Activated B cell treated with CpG ODN at 0.5 μM for 24 hours (primary cell): ENCODE results near the gene FBXL13. TPM values are rescaled to one million over a fixed set of nuclear protein-coding genes. Genes with fewer than 3 reads are reported as not detected.
"Not testable (repeated sequence)": the region's sequence is repeated elsewhere in the genome, so short reads cannot be mapped to it uniquely, and the experiment has no call there.

Experiments used
- ATAC-seq: fragments of 200-7000 bp; cut with Tn5 transposase; one replicate; pipeline ENCODE4 v1.10.0; 2021; ENCODE audit warnings: low read depth, mild to moderate bottlenecking, moderate library complexity
- CTCF ChIA-PET: fragments of 350-600 bp; sonication (Branson Sonifier 250); formaldehyde crosslinking; loops from one replicate; lab custom pipeline; 2021; ENCODE audit warnings: antibody characterized with exemption; lab: Charles Lee
- POLR2A ChIA-PET: fragments of 350-600 bp; sonication (Branson Sonifier 250); formaldehyde crosslinking; loops from one replicate; lab custom pipeline; 2021; ENCODE audit warnings: antibody characterized with exemption; lab: Charles Lee
- DNase-seq: peaks from one replicate; pipeline ENCODE4 v3.0.0; 2022
- H3K27ac Mint-ChIP-seq: one replicate; pipeline ENCODE4 v1.8.0; 2020; ENCODE audit warnings: mixed read lengths
- H3K27me3 Mint-ChIP-seq: one replicate; pipeline ENCODE4 v1.8.0; 2021; ENCODE audit warnings: mixed read lengths
- H3K36me3 Mint-ChIP-seq: one replicate; pipeline ENCODE4 v1.8.0; 2021; ENCODE audit warnings: low read depth, mixed read lengths
- H3K4me1 Mint-ChIP-seq: one replicate; pipeline ENCODE4 v1.8.0; 2021; ENCODE audit warnings: mixed read lengths
- H3K4me3 Mint-ChIP-seq: one replicate; pipeline ENCODE4 v1.8.0; 2020; ENCODE audit warnings: mild to moderate bottlenecking, mixed read lengths
- H3K9me3 Mint-ChIP-seq: one replicate; pipeline ENCODE4 v1.8.0; 2020; ENCODE audit warnings: mixed read lengths
- CTCF ChIP-seq: fragments of 200-600 bp; IDR thresholded peaks from one replicate; pipeline ENCODE4 v1.8.0; 2022; ENCODE audit warnings: antibody characterized with exemption, mild to moderate bottlenecking
- intact Hi-C: fragments of 100-400 bp; cut with micrococcal nuclease; formaldehyde crosslinking; loops from one replicate; pipeline ENCODE4 v1.15.1; 2024
- total RNA-seq: library from RNA; stranded (reverse); gene quantifications from 2 replicates; pipeline ENCODE4 v1.2.3, GENCODE V29; 2022

Gene FBXL13
- total RNA-seq, 1 donor from 2014 or later = 2.9 TPM

GRCh38 chr7:103063895-103064294 lies 10.7 kb downstream of the FBXL13 start:
- Mint-ChIP-seq H3K4me1 (no peaks in the 10 kb centered on the region), H3K4me3 (no peak overlapping the region), H3K36me3 (no peaks in the 10 kb centered on the region), H3K27ac (no peak overlapping the region), H3K27me3 (no peaks in the 10 kb centered on the region), H3K9me3 (no peaks in the 10 kb centered on the region)
- ATAC-seq (no peak), DNase-seq (no peak)
- ChIA-PET POLR2A (no interaction called here), CTCF (no interaction called here)
- TF ChIP-seq CTCF = no peak
- intact Hi-C loops = no loop called here

GRCh38 chr7:103059471-103059870 lies 15.1 kb downstream of the FBXL13 start:
- no peak overlapping the region for H3K4me3 Mint-ChIP-seq
- no peaks in the 10 kb centered on the region for H3K9me3 Mint-ChIP-seq
- no peak for DNase-seq
- no peak overlapping the region for H3K27ac Mint-ChIP-seq
- no peaks in the 10 kb centered on the region for H3K27me3 Mint-ChIP-seq
- H3K4me1 Mint-ChIP-seq = no peaks in the 10 kb centered on the region
- POLR2A ChIA-PET = no interaction called here
- H3K36me3 Mint-ChIP-seq = no peaks in the 10 kb centered on the region
- intact Hi-C loops = no loop called here
- no peak for TF ChIP-seq CTCF
- CTCF ChIA-PET = no interaction called here
- no peak for ATAC-seq

- H3K27ac Mint-ChIP-seq = no peak overlapping the region
- intact Hi-C loops = no loop called here
- POLR2A ChIA-PET = no interaction called here
- CTCF ChIA-PET = no interaction called here
- DNase-seq (no peak), ATAC-seq (no peak)
- no peak overlapping the region for H3K4me3 Mint-ChIP-seq
- H3K9me3 Mint-ChIP-seq = no peaks in the 10 kb centered on the region
- no peaks in the 10 kb centered on the region for H3K27me3 Mint-ChIP-seq
- no peak for TF ChIP-seq CTCF
- H3K4me1 Mint-ChIP-seq = no peaks in the 10 kb centered on the region
- no peaks in the 10 kb centered on the region for H3K36me3 Mint-ChIP-seq
Observed at GRCh38 chr7:103058122-103058521, 16.5 kb downstream of the FBXL13 start.

GRCh38 chr7:103056006-103056405 lies 18.6 kb downstream of the FBXL13 start:
- H3K27ac Mint-ChIP-seq, ATAC-seq, H3K4me1 Mint-ChIP-seq: not testable (repeated sequence)

GRCh38 chr7:103051519-103051918 lies 23.1 kb downstream of the FBXL13 start:
- Mint-ChIP-seq H3K36me3 (no peaks in the 10 kb centered on the region), H3K4me3 (no peak overlapping the region), H3K27ac (no peak overlapping the region), H3K4me1 (no peaks in the 10 kb centered on the region), H3K9me3 (peaks cover 7% of the 10 kb centered on the region), H3K27me3 (no peaks in the 10 kb centered on the region)
- ChIA-PET POLR2A (no interaction called here), CTCF (interaction anchor here (0.7 to 1.9 kb wide), 2 partner anchors 9 to 11 kb away, joined by 3 to 4 read pairs; no protein-coding TSS in a partner anchor)
- intact Hi-C loops = no loop called here
- DNase-seq (no peak), ATAC-seq (no peak)
- no peak for TF ChIP-seq CTCF

More at GRCh38 chr7:103056006-103056405, 18.6 kb downstream of the FBXL13 start:
- H3K4me3 Mint-ChIP-seq, H3K36me3 Mint-ChIP-seq, intact Hi-C loops, H3K9me3 Mint-ChIP-seq, POLR2A ChIA-PET, CTCF ChIA-PET, H3K27me3 Mint-ChIP-seq, DNase-seq: not testable (repeated sequence)

GRCh38 chr7:103048833-103049232 lies 25.8 kb downstream of the FBXL13 start:
- H3K4me1 Mint-ChIP-seq = no peaks in the 10 kb centered on the region
- no peaks in the 10 kb centered on the region for H3K36me3 Mint-ChIP-seq
- ATAC-seq = no peak
- CTCF ChIA-PET = no interaction called here
- intact Hi-C loops = no loop called here
- H3K27me3 Mint-ChIP-seq = no peaks in the 10 kb centered on the region
- POLR2A ChIA-PET = no interaction called here
- no peak for DNase-seq
- TF ChIP-seq CTCF = no peak
- peaks cover 7% of the 10 kb centered on the region for H3K9me3 Mint-ChIP-seq
- H3K27ac Mint-ChIP-seq = no peak overlapping the region
- H3K4me3 Mint-ChIP-seq = no peak overlapping the region

GRCh38 chr7:103041815-103042214 lies 32.8 kb downstream of the FBXL13 start:
- ATAC-seq, H3K27ac Mint-ChIP-seq, H3K27me3 Mint-ChIP-seq, H3K9me3 Mint-ChIP-seq, H3K4me1 Mint-ChIP-seq, POLR2A ChIA-PET, H3K4me3 Mint-ChIP-seq, DNase-seq, H3K36me3 Mint-ChIP-seq, CTCF ChIA-PET, intact Hi-C loops: not testable (repeated sequence)
